Hematopoietic multipotent progenitor cell (in vitro differentiated cells): ENCODE results near the gene AHI1. TPM values are rescaled to one million over a fixed set of nuclear protein-coding genes. Genes with fewer than 3 reads are reported as not detected.
A peak's percentile ranks its signal among the peaks of the same experiment; 100 is the strongest.

Experiments
- DNase-seq, 3 donors: peaks; one replicate each; pipeline ENCODE4 v3.0.0-alpha.2; 2011 to 2015; ENCODE audit warnings: low read depth in 2 of 3, low spot score in 2 of 3
- total RNA-seq: library from RNA; depleted of rRNA; stranded (reverse); fragments of >200 nt; gene quantifications from one replicate; pipeline ENCODE4 v1.2.3, GENCODE V29; 2012

Gene AHI1
- total RNA-seq, 1 donor, result 7.5 TPM

GRCh38 chr6:135304883-135305282 lies 192.7 kb downstream of the AHI1 start:
- DNase-seq, result no peak

DNA sequence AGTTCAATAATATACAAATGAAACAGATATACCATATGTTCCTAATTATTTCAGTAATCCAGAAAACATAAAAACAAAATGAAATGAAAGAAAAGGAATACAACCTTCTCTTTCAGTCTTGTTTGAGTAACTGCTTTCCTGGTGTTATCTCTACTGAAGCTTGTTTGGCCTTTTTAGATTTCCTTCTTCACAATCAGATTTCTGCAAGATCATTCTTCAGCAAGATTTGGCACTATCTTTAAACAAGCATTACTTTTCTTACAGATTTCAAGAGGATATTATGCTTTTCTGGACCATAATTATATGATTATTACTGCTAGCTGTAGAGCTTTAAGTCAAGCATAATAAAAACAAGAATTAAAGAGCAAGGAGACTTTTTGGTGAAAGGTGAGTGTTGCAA lies 196.2 kb downstream of the AHI1 start:
- DNase-seq, result no peak

DNA sequence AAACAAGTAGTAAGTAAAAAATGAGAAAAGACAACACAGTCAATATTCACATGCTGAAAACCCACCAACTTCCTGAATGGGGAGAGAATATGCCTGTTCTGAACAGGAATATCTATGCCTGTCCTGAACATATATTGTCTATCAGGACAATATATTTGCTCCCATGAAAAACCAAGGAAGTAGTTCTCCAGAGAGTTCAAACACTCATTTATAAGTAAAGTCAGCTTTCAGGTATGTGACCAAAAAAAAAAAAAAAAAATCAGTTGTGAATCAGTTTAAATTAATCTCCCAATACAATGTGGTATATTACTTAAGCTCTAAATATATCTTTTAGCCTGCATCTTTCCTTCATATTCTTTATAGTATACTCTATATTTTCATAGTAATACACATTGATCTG lies 197.0 kb downstream of the AHI1 start:
- no peak for DNase-seq

DNA sequence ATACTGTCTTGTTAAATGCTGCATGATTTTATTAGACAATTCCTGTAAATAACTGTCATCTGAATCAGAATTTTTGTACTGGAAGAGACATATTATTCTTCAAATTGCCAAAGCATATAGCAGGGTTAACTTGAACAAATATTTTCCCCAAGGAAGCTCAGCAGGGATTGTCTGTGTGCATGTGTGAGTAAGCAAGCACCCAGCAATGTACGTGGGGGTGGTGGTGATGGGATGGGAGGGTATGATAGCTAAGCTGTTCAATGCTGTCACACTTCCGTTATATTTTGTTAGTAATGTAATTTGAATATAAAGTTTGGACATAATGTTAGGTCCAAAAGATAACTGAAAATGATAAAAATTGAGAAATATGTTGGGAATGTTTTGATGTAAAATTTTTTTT lies 198.3 kb downstream of the AHI1 start:
- no peak for DNase-seq

GRCh38 chr6:135298455-135298854 lies 199.1 kb downstream of the AHI1 start:
- DNase-seq, result no peak

DNA sequence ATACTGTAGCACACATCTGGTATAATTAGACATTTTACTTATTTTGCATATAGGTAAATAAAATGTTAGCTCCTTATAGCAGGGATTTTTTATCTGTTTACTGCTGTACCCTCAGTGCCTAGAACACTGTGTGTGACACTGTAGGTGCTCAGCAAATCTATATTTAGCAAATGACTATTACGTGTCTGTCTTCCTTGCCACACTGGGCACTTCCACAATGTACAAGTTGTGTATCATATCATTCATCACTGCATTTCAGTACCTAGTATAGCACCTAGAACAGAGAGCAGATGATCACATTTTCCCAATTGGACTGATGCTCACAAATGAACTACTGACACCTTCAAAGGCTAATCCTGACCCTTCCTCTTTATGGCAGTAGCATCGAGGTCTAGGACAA lies 200.8 kb downstream of the AHI1 start:
- DNase-seq, result no peak

DNA sequence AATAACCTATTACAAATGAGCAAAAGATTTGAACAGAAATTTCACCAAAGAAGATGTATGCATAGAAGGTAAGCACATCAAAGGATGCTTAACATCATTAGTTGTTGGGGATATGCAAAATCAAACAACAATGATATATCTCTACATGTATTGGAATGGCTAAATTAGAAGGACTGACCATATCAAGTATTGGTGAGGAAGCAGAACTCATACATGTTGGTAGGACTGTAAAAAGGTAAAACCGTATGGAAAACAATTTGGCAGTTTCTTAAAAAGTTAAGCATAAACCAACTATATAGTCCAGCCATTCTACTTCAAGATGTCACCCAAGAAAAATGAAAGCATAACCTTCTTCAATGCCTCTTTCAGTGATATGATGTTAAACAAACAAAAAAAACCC lies 202.5 kb downstream of the AHI1 start:
- no peak for DNase-seq

- no peak for DNase-seq
Observed at GRCh38 chr6:135291288-135292076, 206.1 kb downstream of the AHI1 start.

DNA sequence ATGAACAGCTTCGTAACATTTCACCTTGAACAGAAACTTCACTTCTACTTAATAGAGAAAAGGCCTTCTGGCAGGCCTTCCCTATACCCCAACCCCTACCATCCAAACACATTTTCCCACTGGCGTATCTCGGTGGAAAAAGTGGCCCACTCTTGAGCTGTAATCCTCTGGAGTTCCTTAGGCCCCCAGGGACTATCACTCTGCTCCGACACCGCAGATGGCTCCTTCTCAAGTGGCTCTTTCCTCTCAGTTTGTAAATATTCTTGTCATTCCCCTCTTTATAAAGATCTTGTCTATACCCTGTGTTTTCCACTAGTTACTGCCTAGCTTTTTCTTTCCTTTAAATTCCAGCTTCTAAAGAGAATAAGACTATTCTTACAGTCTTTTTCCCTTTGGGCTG lies 207.7 kb downstream of the AHI1 start:
- DNase-seq, result no peak

DNA sequence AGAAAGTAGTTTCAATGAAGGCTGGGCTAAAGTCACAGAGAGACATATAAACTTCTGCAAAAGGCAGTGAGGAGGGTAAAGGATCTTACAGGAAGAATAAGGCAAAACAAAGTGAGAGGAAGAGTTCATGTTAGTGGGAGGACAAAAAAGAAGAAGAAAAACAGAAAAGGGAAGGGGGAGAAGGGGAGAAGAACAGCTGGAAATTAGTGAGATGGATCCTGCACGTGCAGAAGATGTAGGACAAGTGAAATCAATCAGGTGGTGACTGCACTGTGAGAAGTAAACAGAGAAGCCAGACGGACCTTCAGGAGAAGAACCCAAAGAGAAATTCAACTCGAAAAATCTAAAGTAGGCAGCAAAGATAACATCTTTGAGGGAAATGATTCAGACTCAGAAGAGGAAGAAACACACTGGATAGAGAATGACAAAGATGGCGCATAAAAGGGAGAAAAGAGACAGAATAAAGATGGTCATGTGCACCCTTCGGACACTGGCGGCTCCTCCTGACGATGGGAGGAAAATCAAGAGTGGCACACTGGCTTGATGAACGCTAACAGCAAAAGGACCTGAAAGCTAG lies 210.5 kb downstream of the AHI1 start:
- peak in 2 of 3 donors; percentile 53 to 63 for DNase-seq

DNA sequence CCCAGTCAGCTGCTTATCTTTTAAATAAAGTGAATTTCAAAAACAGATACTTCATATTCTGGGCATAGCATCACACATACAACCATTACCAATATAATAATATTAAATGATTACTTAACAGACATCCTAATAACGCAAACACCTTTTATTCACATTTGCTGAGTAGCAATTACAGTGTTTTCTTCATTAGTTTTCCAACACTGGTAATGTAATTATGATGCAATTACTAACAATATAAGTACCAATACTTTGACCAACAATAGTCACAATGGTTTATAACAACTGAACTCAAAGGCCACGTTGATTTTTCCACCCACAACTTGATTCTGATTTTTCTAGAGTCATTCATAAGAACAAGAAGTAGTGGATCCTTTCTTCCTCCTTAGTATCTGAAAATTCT lies 212.4 kb downstream of the AHI1 start:
- no peak for DNase-seq

DNA sequence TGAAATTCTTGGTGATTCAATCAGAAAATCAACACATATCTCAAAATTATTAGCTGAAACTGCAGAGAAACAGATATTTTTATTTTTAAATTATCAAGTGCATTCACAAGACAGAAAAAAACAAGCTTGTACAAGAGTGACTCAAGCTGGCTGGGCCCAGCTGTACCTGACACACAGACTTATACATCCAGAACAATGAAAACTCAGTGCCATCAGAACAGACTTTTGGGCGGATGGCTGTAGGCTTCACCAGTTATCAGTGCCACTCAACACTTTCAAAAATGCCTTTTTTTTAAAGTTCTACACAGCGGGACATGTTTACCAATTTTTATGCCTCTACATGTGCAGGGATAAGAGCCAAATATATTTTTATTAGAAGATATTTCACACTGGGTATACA lies 213.6 kb downstream of the AHI1 start:
- no peak for DNase-seq

GRCh38 chr6:135282395-135282794 lies 215.1 kb downstream of the AHI1 start:
- no peak for DNase-seq

GRCh38 chr6:135281964-135282363 lies 215.6 kb downstream of the AHI1 start:
- DNase-seq, result no peak

- peak in 1 of 3 donors; percentile 51 for DNase-seq
Observed at GRCh38 chr6:135281227-135281626, 216.3 kb downstream of the AHI1 start.

GRCh38 chr6:135280375-135281136 lies 217.0 kb downstream of the AHI1 start:
- DNase-seq, result peak in 2 of 3 donors; percentile 88 to 97

GRCh38 chr6:135277422-135277821 lies 220.1 kb downstream of the AHI1 start:
- DNase-seq, result no peak

DNA sequence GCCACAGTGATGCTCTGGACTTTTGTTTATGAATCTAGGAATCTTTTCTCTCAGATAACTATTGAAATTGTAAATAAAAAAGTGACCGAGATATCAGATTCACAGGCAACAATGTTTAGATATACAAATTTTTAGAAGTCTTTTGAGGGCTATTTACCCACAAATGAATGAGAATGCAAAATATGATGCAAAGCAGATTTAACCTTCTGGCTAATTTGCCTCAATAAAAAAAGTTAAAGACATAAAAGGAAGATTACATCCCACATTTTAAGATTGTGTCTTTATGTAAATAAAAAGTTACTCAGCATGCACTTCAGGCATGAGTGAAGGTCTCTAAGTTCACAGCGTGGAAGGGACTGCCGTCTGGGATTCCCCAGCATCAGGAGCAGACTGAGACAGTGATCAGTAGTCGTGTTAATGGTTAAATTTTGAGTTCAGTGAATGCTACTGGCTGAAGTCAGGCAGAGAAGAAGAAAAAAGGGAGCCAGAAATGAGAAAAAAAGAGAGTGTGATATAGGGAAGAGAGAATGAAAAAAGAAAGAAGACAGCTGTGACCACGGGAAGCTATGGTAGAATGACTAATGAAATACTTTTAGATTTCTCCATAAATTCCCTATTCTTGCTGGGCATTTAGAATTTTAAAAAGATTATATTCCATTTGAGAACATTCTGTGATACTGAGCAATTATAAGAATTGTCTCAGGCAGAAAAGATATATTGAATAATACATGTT lies 222.8 kb downstream of the AHI1 start:
- DNase-seq, result no peak

DNA sequence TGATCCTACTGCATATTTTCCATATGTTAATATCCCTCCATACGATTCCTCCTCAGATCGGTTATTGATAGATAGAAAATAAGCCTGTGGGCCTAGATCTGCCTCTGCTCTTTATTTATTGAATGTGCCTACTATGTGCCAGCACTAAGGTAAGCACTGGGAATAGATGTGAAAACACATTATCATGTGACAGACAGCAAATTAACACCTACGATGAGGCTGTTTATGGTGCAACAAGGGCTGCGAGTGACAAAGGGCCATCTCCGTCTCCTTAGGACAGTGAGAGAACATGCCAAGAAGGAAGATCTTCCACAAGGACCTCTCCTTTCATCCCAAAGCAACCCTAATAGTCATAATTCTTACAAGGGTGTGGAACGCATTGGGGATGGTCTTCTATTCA lies 225.9 kb downstream of the AHI1 start:
- DNase-seq, result no peak

GRCh38 chr6:135270676-135271536 lies 226.6 kb downstream of the AHI1 start:
- no peak for DNase-seq
